ENCODE measurements around the gene ADAMTS13.

DNA sequence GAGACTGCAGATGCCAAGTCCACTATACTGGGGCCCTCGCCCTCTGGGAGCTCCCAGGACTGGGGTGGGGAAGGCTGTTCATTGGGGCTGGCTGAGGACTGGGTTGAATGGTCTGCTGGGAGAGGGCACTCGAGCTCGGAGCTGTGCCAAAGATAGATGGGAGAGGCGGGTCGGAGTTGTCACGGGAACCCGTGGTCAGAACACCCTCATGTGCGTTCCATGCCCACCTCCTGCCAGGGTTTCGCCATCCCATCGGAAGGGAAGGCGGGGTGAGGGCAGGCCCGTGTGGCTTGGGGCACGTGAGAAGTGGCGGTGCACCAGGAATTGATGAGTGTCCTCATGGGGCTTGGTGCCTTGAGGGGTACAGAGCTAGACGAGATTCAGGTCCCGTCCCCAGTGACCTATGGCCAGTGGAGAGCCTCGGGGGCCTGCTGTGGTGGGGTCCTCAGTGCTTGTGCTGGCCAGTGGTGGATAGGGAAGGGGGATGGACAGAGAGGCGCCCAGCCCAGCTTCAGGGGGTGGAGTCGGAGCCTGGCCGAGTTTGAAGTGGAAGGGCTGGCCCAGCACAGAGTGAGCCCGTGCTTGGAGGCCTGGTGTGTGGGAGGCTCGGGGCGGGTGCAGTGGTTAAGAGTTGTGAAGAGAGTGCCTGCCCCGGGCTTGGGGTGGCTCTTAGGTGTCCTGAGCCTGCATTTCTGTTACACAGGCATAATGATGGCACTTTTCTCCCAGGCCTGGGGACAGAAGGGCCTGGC is 41.9 kb downstream of the ADAMTS13 start:
- TF ChIP-seq, protein P1, sequence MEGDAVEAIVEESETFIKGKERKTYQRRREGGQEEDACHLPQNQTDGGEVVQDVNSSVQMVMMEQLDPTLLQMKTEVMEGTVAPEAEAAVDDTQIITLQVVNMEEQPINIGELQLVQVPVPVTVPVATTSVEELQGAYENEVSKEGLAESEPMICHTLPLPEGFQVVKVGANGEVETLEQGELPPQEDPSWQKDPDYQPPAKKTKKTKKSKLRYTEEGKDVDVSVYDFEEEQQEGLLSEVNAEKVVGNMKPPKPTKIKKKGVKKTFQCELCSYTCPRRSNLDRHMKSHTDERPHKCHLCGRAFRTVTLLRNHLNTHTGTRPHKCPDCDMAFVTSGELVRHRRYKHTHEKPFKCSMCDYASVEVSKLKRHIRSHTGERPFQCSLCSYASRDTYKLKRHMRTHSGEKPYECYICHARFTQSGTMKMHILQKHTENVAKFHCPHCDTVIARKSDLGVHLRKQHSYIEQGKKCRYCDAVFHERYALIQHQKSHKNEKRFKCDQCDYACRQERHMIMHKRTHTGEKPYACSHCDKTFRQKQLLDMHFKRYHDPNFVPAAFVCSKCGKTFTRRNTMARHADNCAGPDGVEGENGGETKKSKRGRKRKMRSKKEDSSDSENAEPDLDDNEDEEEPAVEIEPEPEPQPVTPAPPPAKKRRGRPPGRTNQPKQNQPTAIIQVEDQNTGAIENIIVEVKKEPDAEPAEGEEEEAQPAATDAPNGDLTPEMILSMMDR (IDR thresholded peaks at IDR 0.05 in 4 of 5, conservative IDR thresholded peaks at IDR 0.05 in 1 of 5), result no peak
- no peak for TF ChIP-seq POLR2A (IDR thresholded peaks at IDR 0.05)
